ENCODE results near the gene OARD1. TPM values are rescaled to one million over a fixed set of nuclear protein-coding genes. Genes with fewer than 3 reads are reported as not detected.

OARD1 gene
- total and polyA plus RNA-seq, 2 experiments from 2014 or later: 4.5 to 18.6 TPM

GRCh38 chr6:41039060-41039998 lies 32.8 kb downstream of the OARD1 start, which contains the start of gene UNC5CL:
TSS of gene UNC5CL (minus strand) at chr6:41039221. CDS start at chr6:41035074, 4,147 bp downstream.
- Histone ChIP-seq H3K27ac (no peak within 1 kb of the TSS), H3K4me3 (no peak within 1 kb of the TSS), H3K9me3 (ENCODE audit: low read depth) (no peaks in the 10 kb centered on the region), H3K36me3 (ENCODE audit: low read depth) (no peaks in the 10 kb centered on the region), H3F3A (ENCODE audit: insufficient read depth) (no peaks in the 10 kb centered on the region), H3K4me2 (ENCODE audit: unreplicated experiment) (no peak within 1 kb of the TSS), H2AFZ (no peak within 1 kb of the TSS), H3K9me2 (ENCODE audit: insufficient read depth) (no peaks in the 10 kb centered on the region), H4K20me1 (ENCODE audit: insufficient read depth) (no peaks in the 10 kb centered on the region), H3K9ac (no peak within 1 kb of the TSS), H3K27me3 (replicated peaks; ENCODE audit: insufficient read depth) (peaks cover 4% of the 10 kb centered on the region), H3K79me2 (ENCODE audit: insufficient read depth) (no peaks in the 10 kb centered on the region), H3K4me1 (ENCODE audit: insufficient read depth) (no peaks in the 10 kb centered on the region)
- WGBS, 2 experiments (ENCODE audit: low coverage in 1 of 2, low lambda C conversion rate in 2 of 2, missing lambda C conversion rate in 2 of 2): 70 to 71% methylated on average over 10 of the region's 10 CpGs
- peak; percentile 54 for DNase-seq
- no peak for TF ChIP-seq EZH2 (IDR thresholded peaks at IDR 0.05; ENCODE audit: insufficient read depth, poor library complexity, severe bottlenecking)
- TF ChIP-seq EZH2phosphoT487 (IDR thresholded peaks at IDR 0.05; ENCODE audit: insufficient read depth, low read depth): no peak
- in situ Hi-C loops (cut with MboI): no loop called here

- no peaks in the 10 kb centered on the region for H3K9me2 ChIP-seq (ENCODE audit: insufficient read depth)
- H4K20me1 ChIP-seq (ENCODE audit: insufficient read depth): no peaks in the 10 kb centered on the region
- no peak overlapping the region for H3K4me3 ChIP-seq
- H3K9ac ChIP-seq: no peak overlapping the region
- peaks cover 4% of the 10 kb centered on the region for H3K27me3 ChIP-seq (replicated peaks; ENCODE audit: insufficient read depth)
- H3K4me1 ChIP-seq (ENCODE audit: insufficient read depth): no peaks in the 10 kb centered on the region
- no peak overlapping the region for H2AFZ ChIP-seq
- H3K4me2 ChIP-seq (ENCODE audit: unreplicated experiment): no peak overlapping the region
- WGBS, 2 experiments (ENCODE audit: low coverage in 1 of 2, low lambda C conversion rate in 2 of 2, missing lambda C conversion rate in 2 of 2): 45 to 61% methylated on average over 3 of the region's 3 CpGs
- no peaks in the 10 kb centered on the region for H3K79me2 ChIP-seq (ENCODE audit: insufficient read depth)
- no peak overlapping the region for H3K27ac ChIP-seq
- no peak for DNase-seq
- H3F3A ChIP-seq (ENCODE audit: insufficient read depth): no peaks in the 10 kb centered on the region
- in situ Hi-C loops (cut with MboI): no loop called here
- TF ChIP-seq EZH2 (IDR thresholded peaks at IDR 0.05; ENCODE audit: insufficient read depth, poor library complexity, severe bottlenecking) (no peak), EZH2phosphoT487 (IDR thresholded peaks at IDR 0.05; ENCODE audit: insufficient read depth, low read depth) (no peak)
- H3K36me3 ChIP-seq (ENCODE audit: low read depth): no peaks in the 10 kb centered on the region
- H3K9me3 ChIP-seq (ENCODE audit: low read depth): no peaks in the 10 kb centered on the region
Measured at GRCh38 chr6:41038205-41038604, 34.0 kb downstream of the OARD1 start.

- Histone ChIP-seq H3K4me3 (no peak overlapping the region), H3F3A (ENCODE audit: insufficient read depth) (no peaks in the 10 kb centered on the region), H3K4me1 (ENCODE audit: insufficient read depth) (no peaks in the 10 kb centered on the region), H3K9me3 (ENCODE audit: low read depth) (no peaks in the 10 kb centered on the region), H3K79me2 (ENCODE audit: insufficient read depth) (no peaks in the 10 kb centered on the region), H3K27me3 (replicated peaks; ENCODE audit: insufficient read depth) (peaks cover 4% of the 10 kb centered on the region), H3K9me2 (ENCODE audit: insufficient read depth) (no peaks in the 10 kb centered on the region), H3K9ac (no peak overlapping the region), H3K4me2 (ENCODE audit: unreplicated experiment) (no peak overlapping the region), H3K27ac (no peak overlapping the region), H4K20me1 (ENCODE audit: insufficient read depth) (no peaks in the 10 kb centered on the region), H2AFZ (no peak overlapping the region), H3K36me3 (ENCODE audit: low read depth) (no peaks in the 10 kb centered on the region)
- WGBS, 2 experiments (ENCODE audit: low coverage in 1 of 2, low lambda C conversion rate in 2 of 2, missing lambda C conversion rate in 2 of 2): 57 to 65% methylated on average over 13 of the region's 13 CpGs
- in situ Hi-C loops (cut with MboI): no loop called here
- DNase-seq: peak; percentile 55
- TF ChIP-seq EZH2 (IDR thresholded peaks at IDR 0.05; ENCODE audit: insufficient read depth, poor library complexity, severe bottlenecking) (no peak), EZH2phosphoT487 (IDR thresholded peaks at IDR 0.05; ENCODE audit: insufficient read depth, low read depth) (no peak)
Measured at GRCh38 chr6:41037107-41037900, 34.9 kb downstream of the OARD1 start.

GRCh38 chr6:41036601-41037000 lies 35.6 kb downstream of the OARD1 start:
- peaks cover 4% of the 10 kb centered on the region for H3K27me3 ChIP-seq (replicated peaks; ENCODE audit: insufficient read depth)
- WGBS, 2 experiments (ENCODE audit: low coverage in 1 of 2, low lambda C conversion rate in 2 of 2, missing lambda C conversion rate in 2 of 2): 93 to 100% methylated on average over 2 of the region's 2 CpGs
- TF ChIP-seq EZH2 (IDR thresholded peaks at IDR 0.05; ENCODE audit: insufficient read depth, poor library complexity, severe bottlenecking) (no peak), EZH2phosphoT487 (IDR thresholded peaks at IDR 0.05; ENCODE audit: insufficient read depth, low read depth) (no peak)
- H3F3A ChIP-seq (ENCODE audit: insufficient read depth): no peaks in the 10 kb centered on the region
- no peak for DNase-seq
- H3K9me2 ChIP-seq (ENCODE audit: insufficient read depth): no peaks in the 10 kb centered on the region
- in situ Hi-C loops (cut with MboI): no loop called here
- H3K4me3 ChIP-seq: no peak overlapping the region
- H2AFZ ChIP-seq: no peak overlapping the region
- no peak overlapping the region for H3K4me2 ChIP-seq (ENCODE audit: unreplicated experiment)
- H4K20me1 ChIP-seq (ENCODE audit: insufficient read depth): no peaks in the 10 kb centered on the region
- H3K79me2 ChIP-seq (ENCODE audit: insufficient read depth): no peaks in the 10 kb centered on the region
- H3K9ac ChIP-seq: no peak overlapping the region
- H3K27ac ChIP-seq: no peak overlapping the region
- no peaks in the 10 kb centered on the region for H3K4me1 ChIP-seq (ENCODE audit: insufficient read depth)
- H3K9me3 ChIP-seq (ENCODE audit: low read depth): no peaks in the 10 kb centered on the region
- H3K36me3 ChIP-seq (ENCODE audit: low read depth): no peaks in the 10 kb centered on the region

Data from GM23248 (cell line).